ENCODE results near the gene DOCK9.

DOCK9 gene

GRCh38 chr13:98994896-98995295 is 17.0 kb upstream of the DOCK9 start:
- no peaks in the 10 kb centered on the region for H3K36me3 ChIP-seq (ENCODE audit: insufficient read depth, low read depth, low read length)
- H3K27me3 ChIP-seq (ENCODE audit: insufficient read depth, low read length), result no peaks in the 10 kb centered on the region
- no peak overlapping the region for H3K4me3 ChIP-seq (ENCODE audit: low read length)
- H3K4me1 ChIP-seq (ENCODE audit: insufficient read depth, low read length), result peaks cover 7% of the 10 kb centered on the region; the same call in 1 of the 2 replicates
- no peak overlapping the region for H3K9ac ChIP-seq (ENCODE audit: low read depth, low read length)
- H3K27ac ChIP-seq (ENCODE audit: low read length), result no peak overlapping the region
- H3K9me3 ChIP-seq (ENCODE audit: insufficient read depth, low read depth, low read length), result no peaks in the 10 kb centered on the region

- Histone ChIP-seq H3K9ac (ENCODE audit: low read depth, low read length) (no peak overlapping the region), H3K4me3 (ENCODE audit: low read length) (no peak overlapping the region), H3K4me1 (ENCODE audit: insufficient read depth, low read length) (peaks cover 7% of the 10 kb centered on the region; the same call in 1 of the 2 replicates), H3K27ac (ENCODE audit: low read length) (no peak overlapping the region), H3K9me3 (ENCODE audit: insufficient read depth, low read depth, low read length) (no peaks in the 10 kb centered on the region), H3K36me3 (ENCODE audit: insufficient read depth, low read depth, low read length) (no peaks in the 10 kb centered on the region), H3K27me3 (ENCODE audit: insufficient read depth, low read length) (no peaks in the 10 kb centered on the region)
Measured at GRCh38 chr13:98994080-98994479, 16.2 kb upstream of the DOCK9 start.

GRCh38 chr13:98992355-98992754 is 14.5 kb upstream of the DOCK9 start:
- Histone ChIP-seq H3K36me3 (ENCODE audit: insufficient read depth, low read depth, low read length) (no peaks in the 10 kb centered on the region), H3K27me3 (ENCODE audit: insufficient read depth, low read length) (no peaks in the 10 kb centered on the region), H3K27ac (ENCODE audit: low read length) (no peak overlapping the region)

GRCh38 chr13:98990701-98991100 is 12.8 kb upstream of the DOCK9 start:
- Histone ChIP-seq H3K36me3 (ENCODE audit: insufficient read depth, low read depth, low read length) (no peaks in the 10 kb centered on the region), H3K9me3 (ENCODE audit: insufficient read depth, low read depth, low read length) (no peaks in the 10 kb centered on the region), H3K27ac (ENCODE audit: low read length) (no peak overlapping the region), H3K4me3 (ENCODE audit: low read length) (no peak overlapping the region), H3K9ac (ENCODE audit: low read depth, low read length) (no peak overlapping the region), H3K27me3 (ENCODE audit: insufficient read depth, low read length) (no peaks in the 10 kb centered on the region), H3K4me1 (ENCODE audit: insufficient read depth, low read length) (peaks cover 9% of the 10 kb centered on the region; the same call in 1 of the 2 replicates)

More at GRCh38 chr13:98992355-98992754, 14.5 kb upstream of the DOCK9 start:
- Histone ChIP-seq H3K4me3 (ENCODE audit: low read length) (no peak overlapping the region), H3K4me1 (ENCODE audit: insufficient read depth, low read length) (peaks cover 7% of the 10 kb centered on the region; the same call in 1 of the 2 replicates), H3K9me3 (ENCODE audit: insufficient read depth, low read depth, low read length) (no peaks in the 10 kb centered on the region), H3K9ac (ENCODE audit: low read depth, low read length) (no peak overlapping the region)

- H3K4me3 ChIP-seq (ENCODE audit: low read length), result no peak overlapping the region
- H3K27me3 ChIP-seq (ENCODE audit: insufficient read depth, low read length), result no peaks in the 10 kb centered on the region
- no peaks in the 10 kb centered on the region for H3K36me3 ChIP-seq (ENCODE audit: insufficient read depth, low read depth, low read length)
- H3K9ac ChIP-seq (ENCODE audit: low read depth, low read length), result no peak overlapping the region
- no peaks in the 10 kb centered on the region for H3K9me3 ChIP-seq (ENCODE audit: insufficient read depth, low read depth, low read length)
- H3K4me1 ChIP-seq (ENCODE audit: insufficient read depth, low read length), result peaks cover 9% of the 10 kb centered on the region; the same call in 1 of the 2 replicates
- H3K27ac ChIP-seq (ENCODE audit: low read length), result no peak overlapping the region
Measured at GRCh38 chr13:98989469-98990235, 11.8 kb upstream of the DOCK9 start.

- H3K4me3 ChIP-seq (ENCODE audit: low read length), result no peak overlapping the region
- H3K36me3 ChIP-seq (ENCODE audit: insufficient read depth, low read depth, low read length), result no peaks in the 10 kb centered on the region
- H3K9ac ChIP-seq (ENCODE audit: low read depth, low read length), result no peak overlapping the region
- no peaks in the 10 kb centered on the region for H3K27me3 ChIP-seq (ENCODE audit: insufficient read depth, low read length)
- H3K27ac ChIP-seq (ENCODE audit: low read length), result no peak overlapping the region
- H3K9me3 ChIP-seq (ENCODE audit: insufficient read depth, low read depth, low read length), result no peaks in the 10 kb centered on the region
- peaks cover 6% of the 10 kb centered on the region; the same call in 1 of the 2 replicates for H3K4me1 ChIP-seq (ENCODE audit: insufficient read depth, low read length)
Measured at GRCh38 chr13:98988780-98989179, 10.9 kb upstream of the DOCK9 start.

- H3K4me3 ChIP-seq (ENCODE audit: low read length), result no peak overlapping the region
- peaks cover 6% of the 10 kb centered on the region; the same call in 1 of the 2 replicates for H3K4me1 ChIP-seq (ENCODE audit: insufficient read depth, low read length)
- H3K9me3 ChIP-seq (ENCODE audit: insufficient read depth, low read depth, low read length), result no peaks in the 10 kb centered on the region
- H3K36me3 ChIP-seq (ENCODE audit: insufficient read depth, low read depth, low read length), result no peaks in the 10 kb centered on the region
- no peak overlapping the region for H3K9ac ChIP-seq (ENCODE audit: low read depth, low read length)
- no peak overlapping the region for H3K27ac ChIP-seq (ENCODE audit: low read length)
- no peaks in the 10 kb centered on the region for H3K27me3 ChIP-seq (ENCODE audit: insufficient read depth, low read length)
Measured at GRCh38 chr13:98988277-98988676, 10.4 kb upstream of the DOCK9 start.

- Histone ChIP-seq H3K27ac (ENCODE audit: low read length) (no peak overlapping the region), H3K9me3 (ENCODE audit: insufficient read depth, low read depth, low read length) (no peaks in the 10 kb centered on the region), H3K36me3 (ENCODE audit: insufficient read depth, low read depth, low read length) (no peaks in the 10 kb centered on the region), H3K27me3 (ENCODE audit: insufficient read depth, low read length) (no peaks in the 10 kb centered on the region), H3K4me1 (ENCODE audit: insufficient read depth, low read length) (peaks cover 6% of the 10 kb centered on the region; the same call in 1 of the 2 replicates), H3K4me3 (ENCODE audit: low read length) (no peak overlapping the region), H3K9ac (ENCODE audit: low read depth, low read length) (no peak overlapping the region)
Measured at GRCh38 chr13:98987275-98987674, 9.4 kb upstream of the DOCK9 start.

GRCh38 chr13:98986226-98986846 is 8.5 kb upstream of the DOCK9 start:
- Histone ChIP-seq H3K4me3 (ENCODE audit: low read length) (no peak overlapping the region), H3K9me3 (ENCODE audit: insufficient read depth, low read depth, low read length) (no peaks in the 10 kb centered on the region), H3K36me3 (ENCODE audit: insufficient read depth, low read depth, low read length) (no peaks in the 10 kb centered on the region)

GRCh38 chr13:98985591-98985990 is 7.7 kb upstream of the DOCK9 start:
- Histone ChIP-seq H3K9ac (ENCODE audit: low read depth, low read length) (no peak overlapping the region), H3K4me1 (ENCODE audit: insufficient read depth, low read length) (peaks cover 6% of the 10 kb centered on the region; the same call in 1 of the 2 replicates), H3K4me3 (ENCODE audit: low read length) (no peak overlapping the region), H3K27me3 (ENCODE audit: insufficient read depth, low read length) (no peaks in the 10 kb centered on the region), H3K36me3 (ENCODE audit: insufficient read depth, low read depth, low read length) (no peaks in the 10 kb centered on the region), H3K27ac (ENCODE audit: low read length) (no peak overlapping the region), H3K9me3 (ENCODE audit: insufficient read depth, low read depth, low read length) (no peaks in the 10 kb centered on the region)

More at GRCh38 chr13:98986226-98986846, 8.5 kb upstream of the DOCK9 start:
- Histone ChIP-seq H3K9ac (ENCODE audit: low read depth, low read length) (no peak overlapping the region), H3K4me1 (ENCODE audit: insufficient read depth, low read length) (peaks cover 6% of the 10 kb centered on the region; the same call in 1 of the 2 replicates), H3K27ac (ENCODE audit: low read length) (no peak overlapping the region), H3K27me3 (ENCODE audit: insufficient read depth, low read length) (no peaks in the 10 kb centered on the region)

- no peak overlapping the region for H3K4me3 ChIP-seq (ENCODE audit: low read length)
- H3K9me3 ChIP-seq (ENCODE audit: insufficient read depth, low read depth, low read length), result no peaks in the 10 kb centered on the region
- H3K27ac ChIP-seq (ENCODE audit: low read length), result no peak overlapping the region
- H3K36me3 ChIP-seq (ENCODE audit: insufficient read depth, low read depth, low read length), result no peaks in the 10 kb centered on the region
- peaks cover 6% of the 10 kb centered on the region; the same call in 1 of the 2 replicates for H3K4me1 ChIP-seq (ENCODE audit: insufficient read depth, low read length)
- H3K9ac ChIP-seq (ENCODE audit: low read depth, low read length), result no peak overlapping the region
- no peaks in the 10 kb centered on the region for H3K27me3 ChIP-seq (ENCODE audit: insufficient read depth, low read length)
Measured at GRCh38 chr13:98984983-98985382, 7.1 kb upstream of the DOCK9 start.

- Histone ChIP-seq H3K9me3 (ENCODE audit: insufficient read depth, low read depth, low read length) (no peaks in the 10 kb centered on the region), H3K27ac (ENCODE audit: low read length) (no peak overlapping the region), H3K4me1 (ENCODE audit: insufficient read depth, low read length) (peaks cover 6% of the 10 kb centered on the region; the same call in 1 of the 2 replicates), H3K36me3 (ENCODE audit: insufficient read depth, low read depth, low read length) (no peaks in the 10 kb centered on the region), H3K9ac (ENCODE audit: low read depth, low read length) (no peak overlapping the region), H3K4me3 (ENCODE audit: low read length) (no peak overlapping the region), H3K27me3 (ENCODE audit: insufficient read depth, low read length) (no peaks in the 10 kb centered on the region)
Measured at GRCh38 chr13:98984118-98984517, 6.3 kb upstream of the DOCK9 start.
